8988T (cell line): ENCODE measurements around the gene PTBP1.
"Not testable (repeated sequence)": the region's sequence is repeated elsewhere in the genome, so short reads cannot be mapped to it uniquely, and the experiment has no call there.

Experiments
- DNase-seq: peaks from one replicate; pipeline ENCODE4 v3.0.0; 2011

PTBP1 gene

DNA sequence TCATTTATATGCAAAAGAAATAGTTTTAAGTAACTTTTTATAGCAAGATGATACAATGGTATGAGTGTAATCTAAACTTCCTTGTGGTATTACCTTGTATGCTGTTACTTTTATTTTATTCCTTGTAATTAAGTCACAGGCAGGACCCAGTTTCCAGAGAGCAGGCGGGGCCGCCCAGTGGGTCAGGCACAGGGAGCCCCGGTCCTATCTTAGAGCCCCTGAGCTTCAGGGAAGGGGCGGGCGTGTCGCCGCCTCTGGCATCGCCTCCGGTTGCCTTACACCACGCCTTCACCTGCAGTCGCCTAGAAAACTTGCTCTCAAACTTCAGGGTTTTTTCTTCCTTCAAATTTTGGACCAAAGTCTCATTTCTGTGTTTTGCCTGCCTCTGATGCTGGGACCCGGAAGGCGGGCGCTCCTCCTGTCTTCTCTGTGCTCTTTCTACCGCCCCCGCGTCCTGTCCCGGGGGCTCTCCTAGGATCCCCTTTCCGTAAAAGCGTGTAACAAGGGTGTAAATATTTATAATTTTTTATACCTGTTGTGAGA is 14.3 kb downstream of the PTBP1 start:
- peak; percentile 75 for DNase-seq

DNA sequence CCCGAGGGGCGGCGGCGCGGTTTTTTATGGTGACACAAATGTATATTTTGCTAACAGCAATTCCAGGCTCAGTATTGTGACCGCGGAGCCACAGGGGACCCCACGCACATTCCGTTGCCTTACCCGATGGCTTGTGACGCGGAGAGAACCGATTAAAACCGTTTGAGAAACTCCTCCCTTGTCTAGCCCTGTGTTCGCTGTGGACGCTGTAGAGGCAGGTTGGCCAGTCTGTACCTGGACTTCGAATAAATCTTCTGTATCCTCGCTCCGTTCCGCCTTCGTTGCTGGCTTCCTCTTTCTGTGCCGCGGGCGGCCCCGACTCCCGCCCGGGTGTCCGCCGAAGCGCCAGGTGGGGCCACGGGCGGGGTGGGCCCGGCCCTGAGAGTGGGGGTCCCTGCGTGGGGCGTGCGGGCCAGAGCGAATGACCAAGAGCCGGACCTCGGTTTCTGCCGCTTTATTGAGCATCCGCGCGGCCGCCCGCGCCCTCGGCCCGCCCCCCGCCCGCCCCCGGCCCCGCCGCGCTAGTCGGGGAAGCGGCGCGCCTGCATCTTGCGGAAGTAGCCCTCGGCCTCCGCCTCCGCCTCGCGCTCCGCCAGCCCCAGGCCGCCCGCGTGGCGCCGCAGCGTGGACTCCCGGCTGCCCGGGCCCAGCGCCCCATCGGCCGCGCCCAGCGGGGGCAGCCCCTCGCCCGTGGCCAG is 14.9 kb downstream of the PTBP1 start:
- peak; percentile 63 for DNase-seq

DNA sequence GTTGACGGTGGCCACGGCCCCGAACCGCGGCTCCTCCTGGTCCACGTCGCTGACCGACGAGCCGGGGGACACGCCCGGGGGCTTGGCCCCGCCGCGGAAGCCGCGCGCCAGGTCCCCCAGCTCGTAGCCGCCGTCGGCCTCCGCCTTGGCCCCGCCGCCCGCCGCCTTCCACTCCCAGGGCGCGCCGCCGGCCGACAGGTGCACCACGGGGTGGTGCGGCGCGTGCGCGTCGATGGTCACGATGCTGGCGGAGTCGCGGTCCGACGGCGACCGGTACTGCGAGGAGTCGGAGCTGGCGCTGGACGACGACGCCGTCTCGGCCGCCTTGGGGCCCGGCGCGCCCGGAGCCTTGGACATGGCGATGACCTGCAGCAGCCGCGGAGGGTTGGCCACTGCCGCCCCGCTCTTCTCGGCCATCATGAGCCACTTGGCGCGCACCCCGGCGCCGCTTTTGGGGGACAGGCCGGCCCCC is 15.5 kb downstream of the PTBP1 start:
- peak; percentile 48 for DNase-seq

GRCh38 chr19:813219-814151 is 16.2 kb downstream of the PTBP1 start:
- peak; percentile 37 for DNase-seq

DNA sequence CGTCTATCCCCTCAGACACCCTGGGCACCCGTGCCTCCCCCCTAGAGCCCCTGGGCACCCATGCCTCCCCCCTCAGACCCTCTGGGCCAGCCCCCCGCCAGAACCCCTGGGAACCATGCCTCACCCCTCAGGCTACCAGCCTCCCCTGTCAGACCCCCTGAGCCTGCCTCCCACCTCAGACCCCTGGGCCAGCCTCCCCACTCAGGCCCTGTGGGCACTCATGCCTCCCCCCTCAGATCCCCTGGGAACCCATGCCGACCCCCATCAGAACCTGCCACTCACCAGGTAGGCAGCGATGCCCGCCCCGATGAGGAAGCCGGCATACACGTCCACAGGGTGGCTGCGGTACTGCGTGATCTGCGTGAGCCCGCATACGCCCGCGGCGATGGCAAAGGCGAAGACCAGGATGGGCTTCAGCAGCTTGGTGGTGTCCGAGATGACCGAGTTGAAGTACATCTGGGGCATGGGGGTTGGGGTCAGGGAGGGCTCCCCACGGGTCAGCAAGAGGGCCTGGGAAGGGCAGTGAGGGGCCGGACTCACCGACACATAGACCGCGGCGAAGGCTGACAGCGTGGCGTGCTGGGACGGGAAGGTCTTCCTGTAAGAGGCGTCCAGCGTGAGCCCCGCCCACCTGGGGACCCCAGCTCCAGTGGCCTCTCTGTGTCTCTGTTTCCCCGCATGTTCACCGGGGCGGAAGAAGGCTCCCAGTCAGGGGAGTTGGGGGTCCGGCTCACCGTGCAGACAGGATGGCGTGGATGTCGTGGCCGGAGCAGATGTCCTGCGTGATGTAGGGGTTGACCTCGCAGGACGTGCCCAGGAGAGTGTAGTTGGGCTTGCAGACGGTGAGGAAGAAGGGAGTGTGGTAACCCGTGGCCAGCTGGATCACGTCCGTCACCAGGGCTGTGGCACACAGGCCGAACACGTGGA is 17.2 kb downstream of the PTBP1 start:
- peak; percentile 76 for DNase-seq

GRCh38 chr19:815079-815774 is 18.0 kb downstream of the PTBP1 start:
- no peak for DNase-seq

- peak; percentile 42 for DNase-seq
Observed at GRCh38 chr19:815775-816499, 18.7 kb downstream of the PTBP1 start.

- DNase-seq = no peak
Observed at GRCh38 chr19:816500-816857, 19.2 kb downstream of the PTBP1 start.

DNA sequence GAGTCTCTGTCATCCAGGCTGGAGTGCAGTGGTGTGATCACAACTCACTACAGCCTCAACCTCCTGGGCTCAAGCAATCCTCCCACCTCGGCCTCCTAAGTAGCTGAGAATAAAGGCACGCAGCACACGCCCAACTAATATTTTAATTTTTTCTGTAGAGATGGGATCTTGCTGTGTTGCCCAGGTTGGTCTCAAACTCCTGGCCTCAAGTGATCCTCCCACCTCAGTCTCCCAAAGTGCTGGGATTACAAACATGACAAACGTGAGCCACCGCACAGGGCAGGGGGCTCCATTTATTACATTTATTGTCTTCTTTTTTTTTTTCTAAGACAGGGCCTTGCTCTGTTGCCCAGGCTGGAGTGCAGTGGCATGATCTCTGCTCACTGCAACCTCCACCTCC is 23.0 kb downstream of the PTBP1 start:
- not testable (repeated sequence) for DNase-seq

GRCh38 chr19:821231-821824 is 24.1 kb downstream of the PTBP1 start:
- peak; percentile 74 for DNase-seq

DNA sequence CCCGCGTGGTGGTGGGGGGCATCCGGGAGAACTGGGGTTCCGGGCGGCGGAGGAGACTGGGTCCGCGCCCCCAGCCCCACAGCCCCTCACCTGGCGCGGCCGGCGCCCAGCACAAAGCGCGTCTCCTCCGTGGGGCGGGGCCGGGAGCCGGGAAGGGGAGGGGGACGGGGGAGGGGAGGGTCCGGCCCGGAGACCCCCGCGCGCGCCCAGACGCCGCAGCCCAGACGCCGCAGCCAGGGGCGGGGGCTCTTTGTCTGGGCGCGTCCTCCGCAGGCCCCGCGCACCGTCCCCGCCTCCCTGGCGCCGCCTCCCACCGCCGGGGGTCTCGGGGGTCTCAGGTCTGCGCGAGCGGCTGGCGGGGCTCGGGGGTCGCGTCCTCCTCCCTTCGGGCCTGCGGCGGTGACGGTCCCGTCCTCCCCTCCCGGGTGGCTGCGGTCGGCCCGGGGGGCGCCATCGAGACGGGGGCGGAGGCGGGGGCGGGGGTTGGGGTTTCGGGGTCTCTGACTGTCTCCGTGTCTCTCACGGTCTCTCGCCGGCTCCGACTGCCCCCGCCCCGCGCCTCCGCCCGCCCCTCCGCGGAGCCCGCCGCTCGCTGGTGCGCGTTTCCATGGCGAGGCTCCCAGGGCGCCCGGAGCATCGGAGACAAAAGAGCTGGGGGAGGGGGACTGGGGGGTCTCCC is 24.7 kb downstream of the PTBP1 start, which contains the start of gene PLPPR3:
Gene PLPPR3, minus strand, starts transcription at position 131 of the 679 bp plus-strand sequence. CDS start 396 bp downstream, outside the sequence.
- peak; percentile 38 for DNase-seq

DNA sequence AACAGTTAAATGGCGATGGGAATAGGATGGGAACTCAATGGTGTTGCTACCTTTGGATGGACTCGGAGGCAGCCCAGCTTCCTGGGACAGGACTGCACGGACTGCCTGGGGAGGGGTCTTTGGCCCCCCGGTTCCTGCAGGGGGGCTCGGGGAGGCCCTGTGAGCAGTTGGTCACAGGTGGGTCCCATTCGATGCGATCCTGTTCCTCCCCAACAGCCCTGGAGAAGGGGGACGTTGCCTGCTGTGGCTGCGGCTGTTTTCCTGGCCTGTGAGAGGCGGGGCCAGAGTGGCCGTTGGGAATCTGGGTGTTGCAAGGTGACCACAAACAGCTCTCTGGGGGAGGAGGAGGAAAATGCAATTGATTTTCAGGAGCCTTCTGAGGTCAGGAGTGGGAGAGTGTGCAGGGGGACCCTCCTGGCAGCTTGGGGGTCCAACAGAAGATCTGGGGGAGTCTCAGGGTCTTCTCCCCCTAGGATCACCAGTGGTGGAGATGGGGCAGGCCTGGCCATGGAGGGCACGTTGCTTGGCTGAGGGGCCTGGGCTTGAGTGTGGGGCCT is 26.4 kb downstream of the PTBP1 start:
- peak; percentile 51 for DNase-seq

DNA sequence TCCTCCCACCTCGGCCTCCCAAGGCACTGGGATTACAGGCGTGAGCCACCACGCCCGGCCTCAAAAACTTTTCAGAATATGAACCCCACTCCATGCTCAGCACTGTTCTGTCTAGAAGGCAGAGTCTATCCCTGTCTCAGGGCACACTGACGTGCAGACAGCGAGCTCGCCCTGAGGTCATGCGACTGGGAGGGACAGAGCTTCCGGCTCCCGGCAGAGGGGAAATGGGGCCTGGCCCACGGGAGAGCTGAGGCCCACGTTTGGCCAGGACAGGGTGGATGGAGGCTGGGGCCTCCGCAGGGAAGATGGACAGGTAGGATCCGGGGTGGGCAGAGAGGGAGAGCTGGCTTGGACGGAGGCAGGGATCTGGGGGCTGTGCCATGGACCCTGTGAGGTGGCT is 27.6 kb downstream of the PTBP1 start:
- no peak for DNase-seq

DNA sequence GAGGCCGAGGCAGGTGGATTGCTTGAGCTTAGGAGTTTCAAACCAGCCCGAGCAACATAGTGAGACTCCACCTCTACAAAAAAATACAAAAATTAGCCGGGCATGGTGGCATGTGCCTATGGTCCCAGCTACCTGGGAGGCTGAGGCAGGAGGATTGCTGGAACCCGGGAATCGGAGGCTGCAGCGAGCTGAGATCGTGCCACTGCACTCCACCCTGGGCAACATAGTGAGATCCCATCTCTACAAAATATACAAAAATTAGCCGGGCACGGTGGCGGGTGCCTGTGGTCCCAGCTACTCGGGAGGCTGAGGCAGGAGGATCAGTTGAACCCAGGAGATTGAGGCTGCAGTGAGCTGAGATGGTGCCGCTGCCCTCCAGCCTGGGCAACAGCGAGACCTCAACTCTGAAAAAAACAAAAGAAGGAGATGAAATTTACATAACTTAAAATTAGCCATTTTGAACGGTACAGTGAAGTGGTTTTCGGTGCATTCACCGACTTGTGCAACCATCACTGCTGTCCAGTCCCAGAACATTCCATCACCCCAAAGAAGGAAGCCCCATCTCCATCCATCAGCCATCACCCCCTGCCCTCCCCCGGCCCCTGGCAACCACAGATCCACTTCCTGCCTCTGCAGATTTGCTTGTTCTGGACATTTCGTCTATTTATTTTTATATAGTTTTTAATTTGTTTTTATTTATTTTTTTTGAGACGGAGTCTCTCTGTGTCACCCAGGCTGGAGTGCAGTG is 28.8 kb downstream of the PTBP1 start:
- no peak for DNase-seq

DNA sequence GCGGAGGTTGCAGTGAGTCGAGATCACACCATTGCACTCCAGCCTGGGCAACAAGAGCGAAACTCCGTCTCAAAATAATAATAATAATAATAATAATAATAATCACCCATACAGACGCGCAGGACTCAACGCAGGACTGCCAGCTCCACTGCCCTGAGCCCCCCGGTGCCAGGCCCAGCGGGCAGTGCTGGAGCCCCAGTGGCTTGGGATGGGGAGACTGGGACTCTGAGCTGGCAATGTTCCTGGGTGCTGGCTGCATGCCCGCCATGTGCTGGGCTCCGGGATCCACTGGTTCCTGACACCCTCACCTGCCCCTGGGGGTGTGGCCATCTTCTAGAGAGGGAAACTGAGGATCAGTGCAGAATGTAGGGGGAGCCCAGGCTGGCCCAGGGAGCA is 30.1 kb downstream of the PTBP1 start:
- no peak for DNase-seq

DNA sequence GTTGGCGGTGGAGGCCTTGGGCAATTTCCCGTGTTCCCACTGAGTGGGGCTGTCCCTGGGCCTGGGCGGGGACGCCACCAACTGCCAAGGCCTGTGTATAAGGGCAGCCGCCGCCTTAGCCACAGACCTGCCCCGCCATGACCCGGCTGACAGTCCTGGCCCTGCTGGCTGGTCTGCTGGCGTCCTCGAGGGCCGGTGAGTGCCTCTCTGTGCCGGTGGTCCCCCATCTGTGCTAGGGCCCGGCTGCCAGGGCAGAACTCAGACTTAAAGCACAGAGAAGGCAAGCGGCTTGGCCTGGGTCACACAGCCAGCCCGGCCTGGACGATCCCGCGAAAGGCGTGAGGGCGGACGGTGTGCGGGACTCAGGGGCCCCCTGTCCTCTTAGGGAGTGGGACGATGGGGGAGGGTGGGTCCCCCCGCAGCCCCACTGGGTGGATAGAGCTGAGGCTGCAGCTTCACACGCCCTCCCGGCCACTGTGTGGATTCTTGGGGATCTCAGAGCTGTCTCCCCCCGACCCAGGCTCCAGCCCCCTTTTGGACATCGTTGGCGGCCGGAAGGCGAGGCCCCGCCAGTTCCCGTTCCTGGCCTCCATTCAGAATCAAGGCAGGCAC is 30.6 kb downstream of the PTBP1 start, which contains the start of gene AZU1:
Gene AZU1, plus strand, starts transcription at position 128 of the 612 bp plus-strand sequence. Its CDS starts 10 bp downstream, at position 138.
- no peak for DNase-seq

- DNase-seq = no peak
Observed at GRCh38 chr19:829129-829758, 32.0 kb downstream of the PTBP1 start.
